ENCODE results near the gene KCNQ1. TPM values are rescaled to one million over a fixed set of nuclear protein-coding genes. Genes with fewer than 3 reads are reported as not detected.
A peak's percentile ranks its signal among the peaks of the same experiment; 100 is the strongest.

The KCNQ1 gene
- total and polyA plus RNA-seq, 2 experiments from 2014 or later, result 0.45 to 0.87 TPM

- TF ChIP-seq, protein P1, sequence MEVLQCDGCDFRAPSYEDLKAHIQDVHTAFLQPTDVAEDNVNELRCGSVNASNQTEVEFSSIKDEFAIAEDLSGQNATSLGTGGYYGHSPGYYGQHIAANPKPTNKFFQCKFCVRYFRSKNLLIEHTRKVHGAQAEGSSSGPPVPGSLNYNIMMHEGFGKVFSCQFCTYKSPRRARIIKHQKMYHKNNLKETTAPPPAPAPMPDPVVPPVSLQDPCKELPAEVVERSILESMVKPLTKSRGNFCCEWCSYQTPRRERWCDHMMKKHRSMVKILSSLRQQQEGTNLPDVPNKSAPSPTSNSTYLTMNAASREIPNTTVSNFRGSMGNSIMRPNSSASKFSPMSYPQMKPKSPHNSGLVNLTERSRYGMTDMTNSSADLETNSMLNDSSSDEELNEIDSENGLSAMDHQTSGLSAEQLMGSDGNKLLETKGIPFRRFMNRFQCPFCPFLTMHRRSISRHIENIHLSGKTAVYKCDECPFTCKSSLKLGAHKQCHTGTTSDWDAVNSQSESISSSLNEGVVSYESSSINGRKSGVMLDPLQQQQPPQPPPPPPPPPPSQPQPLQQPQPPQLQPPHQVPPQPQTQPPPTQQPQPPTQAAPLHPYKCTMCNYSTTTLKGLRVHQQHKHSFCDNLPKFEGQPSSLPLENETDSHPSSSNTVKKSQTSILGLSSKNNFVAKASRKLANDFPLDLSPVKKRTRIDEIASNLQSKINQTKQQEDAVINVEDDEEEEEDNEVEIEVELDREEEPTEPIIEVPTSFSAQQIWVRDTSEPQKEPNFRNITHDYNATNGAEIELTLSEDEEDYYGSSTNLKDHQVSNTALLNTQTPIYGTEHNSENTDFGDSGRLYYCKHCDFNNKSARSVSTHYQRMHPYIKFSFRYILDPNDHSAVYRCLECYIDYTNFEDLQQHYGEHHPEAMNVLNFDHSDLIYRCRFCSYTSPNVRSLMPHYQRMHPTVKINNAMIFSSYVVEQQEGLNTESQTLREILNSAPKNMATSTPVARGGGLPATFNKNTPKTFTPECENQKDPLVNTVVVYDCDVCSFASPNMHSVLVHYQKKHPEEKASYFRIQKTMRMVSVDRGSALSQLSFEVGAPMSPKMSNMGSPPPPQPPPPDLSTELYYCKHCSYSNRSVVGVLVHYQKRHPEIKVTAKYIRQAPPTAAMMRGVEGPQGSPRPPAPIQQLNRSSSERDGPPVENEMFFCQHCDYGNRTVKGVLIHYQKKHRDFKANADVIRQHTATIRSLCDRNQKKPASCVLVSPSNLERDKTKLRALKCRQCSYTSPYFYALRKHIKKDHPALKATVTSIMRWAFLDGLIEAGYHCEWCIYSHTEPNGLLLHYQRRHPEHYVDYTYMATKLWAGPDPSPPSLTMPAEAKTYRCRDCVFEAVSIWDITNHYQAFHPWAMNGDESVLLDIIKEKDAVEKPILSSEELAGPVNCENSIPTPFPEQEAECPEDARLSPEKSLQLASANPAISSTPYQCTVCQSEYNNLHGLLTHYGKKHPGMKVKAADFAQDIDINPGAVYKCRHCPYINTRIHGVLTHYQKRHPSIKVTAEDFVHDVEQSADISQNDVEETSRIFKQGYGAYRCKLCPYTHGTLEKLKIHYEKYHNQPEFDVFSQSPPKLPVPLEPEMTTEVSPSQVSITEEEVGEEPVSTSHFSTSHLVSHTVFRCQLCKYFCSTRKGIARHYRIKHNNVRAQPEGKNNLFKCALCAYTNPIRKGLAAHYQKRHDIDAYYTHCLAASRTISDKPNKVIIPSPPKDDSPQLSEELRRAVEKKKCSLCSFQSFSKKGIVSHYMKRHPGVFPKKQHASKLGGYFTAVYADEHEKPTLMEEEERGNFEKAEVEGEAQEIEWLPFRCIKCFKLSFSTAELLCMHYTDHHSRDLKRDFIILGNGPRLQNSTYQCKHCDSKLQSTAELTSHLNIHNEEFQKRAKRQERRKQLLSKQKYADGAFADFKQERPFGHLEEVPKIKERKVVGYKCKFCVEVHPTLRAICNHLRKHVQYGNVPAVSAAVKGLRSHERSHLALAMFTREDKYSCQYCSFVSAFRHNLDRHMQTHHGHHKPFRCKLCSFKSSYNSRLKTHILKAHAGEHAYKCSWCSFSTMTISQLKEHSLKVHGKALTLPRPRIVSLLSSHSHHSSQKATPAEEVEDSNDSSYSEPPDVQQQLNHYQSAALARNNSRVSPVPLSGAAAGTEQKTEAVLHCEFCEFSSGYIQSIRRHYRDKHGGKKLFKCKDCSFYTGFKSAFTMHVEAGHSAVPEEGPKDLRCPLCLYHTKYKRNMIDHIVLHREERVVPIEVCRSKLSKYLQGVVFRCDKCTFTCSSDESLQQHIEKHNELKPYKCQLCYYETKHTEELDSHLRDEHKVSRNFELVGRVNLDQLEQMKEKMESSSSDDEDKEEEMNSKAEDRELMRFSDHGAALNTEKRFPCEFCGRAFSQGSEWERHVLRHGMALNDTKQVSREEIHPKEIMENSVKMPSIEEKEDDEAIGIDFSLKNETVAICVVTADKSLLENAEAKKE (CRISPR knock-in tag; IDR thresholded peaks at IDR 0.05), result no peak
- TF ChIP-seq ZNF331 (CRISPR knock-in tag; IDR thresholded peaks at IDR 0.05; ENCODE audit: low read depth), result no peak
These were observed 109.8 kb downstream of the KCNQ1 start (continued) for GRCh38 chr11:2554338-2555207.

DNA sequence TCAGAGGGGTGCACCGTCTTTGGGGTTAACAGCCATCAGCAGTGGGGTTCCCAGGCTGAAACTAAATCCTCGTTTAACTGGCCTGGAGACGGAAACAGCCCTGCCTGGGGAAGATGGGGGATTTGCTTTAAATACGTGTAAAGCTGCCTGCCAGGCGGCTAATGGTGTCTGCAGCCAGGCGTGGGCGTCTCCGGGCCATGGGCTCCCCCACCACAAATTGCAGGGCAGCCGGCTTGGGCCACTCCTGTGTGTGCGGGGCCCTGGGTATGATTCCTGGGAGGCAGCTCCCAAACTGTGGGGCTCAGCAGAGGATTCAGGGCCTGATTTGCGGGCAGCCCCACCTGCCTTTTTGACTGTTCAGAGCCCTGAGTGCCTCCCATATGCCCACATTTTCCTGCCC is 110.5 kb downstream of the KCNQ1 start:
- Mint-ChIP-seq H3K9me3 (peaks cover 3% of the 10 kb centered on the region; the same call in 2 of the 3 replicates), H3K27me3 (ENCODE audit: insufficient read depth, low read depth, poor library complexity) (peaks cover 71% of the 10 kb centered on the region), H3K4me3 (no peak overlapping the region), H3K36me3 (ENCODE audit: low read depth) (no peaks in the 10 kb centered on the region), H3K4me1 (peaks cover 7% of the 10 kb centered on the region; the same call in 2 of the 3 replicates), H3K27ac (no peak overlapping the region)
- no peak overlapping the region for H2AFZ ChIP-seq
- H3K36me3 ChIP-seq (ENCODE audit: insufficient read depth), result no peaks in the 10 kb centered on the region
- H3K9me2 ChIP-seq (ENCODE audit: insufficient read depth), result no peaks in the 10 kb centered on the region
- no peaks in the 10 kb centered on the region for H4K20me1 ChIP-seq (replicated peaks; ENCODE audit: insufficient read depth)
- ATAC-seq (peak; percentile 30; the same call in 1 of the 3 replicates), DNase-seq (ENCODE audit: low spot score) (no peak)
- no peak overlapping the region for H3K27ac ChIP-seq (ENCODE audit: low read depth)
- no peak overlapping the region for H3K4me2 ChIP-seq
- H3K27me3 ChIP-seq (ENCODE audit: insufficient read depth), result peaks cover 85% of the 10 kb centered on the region
- no peaks in the 10 kb centered on the region for H3F3A ChIP-seq (replicated peaks; ENCODE audit: low read depth)
- no peak for TF ChIP-seq EZH2 (IDR thresholded peaks at IDR 0.05; ENCODE audit: low read depth, unreplicated experiment)
- no peak for TF ChIP-seq NANOG (IDR thresholded peaks at IDR 0.05; ENCODE audit: borderline replicate concordance)
- no peak for TF ChIP-seq ZNF114 (CRISPR knock-in tag; IDR thresholded peaks at IDR 0.05)
- no peak for TF ChIP-seq JUNB (IDR thresholded peaks at IDR 0.05; ENCODE audit: unreplicated experiment)
- TF ChIP-seq ZNF331 (CRISPR knock-in tag; IDR thresholded peaks at IDR 0.05; ENCODE audit: low read depth), result no peak
- no peak for TF ChIP-seq REST (IDR thresholded peaks at IDR 0.05; ENCODE audit: unreplicated experiment)
- no peak for TF ChIP-seq ETS1 (IDR thresholded peaks at IDR 0.05)
- TF ChIP-seq CREB1 (CRISPR knock-in tag; IDR thresholded peaks at IDR 0.05; ENCODE audit: low read depth), result no peak
- no peaks in the 10 kb centered on the region for H3K4me1 ChIP-seq (ENCODE audit: insufficient read depth)
- no peaks in the 10 kb centered on the region for H3K79me2 ChIP-seq (replicated peaks; ENCODE audit: insufficient read depth)
- H3K4me3 ChIP-seq, result no peak overlapping the region

All from GM23338 (cell line).